Measurements from ENCODE around the gene PHC2.

DNA sequence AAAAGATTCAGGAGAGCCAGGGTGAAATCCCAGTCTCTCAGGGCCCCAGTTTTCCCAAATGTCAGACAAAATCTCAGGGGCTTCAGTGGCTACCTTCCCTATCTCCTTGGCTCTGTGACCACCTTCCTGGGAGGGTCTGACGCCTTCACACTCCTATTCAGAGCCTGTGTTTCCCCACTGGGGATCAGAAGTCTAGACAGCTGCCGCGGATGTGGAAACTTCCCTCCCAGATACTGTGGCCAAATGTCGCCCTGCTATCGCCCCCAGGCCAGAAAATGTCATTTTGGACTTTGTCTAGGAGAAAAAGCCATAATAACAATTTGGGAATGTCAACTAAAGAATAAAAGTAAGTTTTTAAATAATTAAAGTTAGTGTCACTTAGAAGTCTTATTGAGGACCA lies 125.9 kb downstream of the PHC2 start:
- TF ChIP-seq, protein P1, sequence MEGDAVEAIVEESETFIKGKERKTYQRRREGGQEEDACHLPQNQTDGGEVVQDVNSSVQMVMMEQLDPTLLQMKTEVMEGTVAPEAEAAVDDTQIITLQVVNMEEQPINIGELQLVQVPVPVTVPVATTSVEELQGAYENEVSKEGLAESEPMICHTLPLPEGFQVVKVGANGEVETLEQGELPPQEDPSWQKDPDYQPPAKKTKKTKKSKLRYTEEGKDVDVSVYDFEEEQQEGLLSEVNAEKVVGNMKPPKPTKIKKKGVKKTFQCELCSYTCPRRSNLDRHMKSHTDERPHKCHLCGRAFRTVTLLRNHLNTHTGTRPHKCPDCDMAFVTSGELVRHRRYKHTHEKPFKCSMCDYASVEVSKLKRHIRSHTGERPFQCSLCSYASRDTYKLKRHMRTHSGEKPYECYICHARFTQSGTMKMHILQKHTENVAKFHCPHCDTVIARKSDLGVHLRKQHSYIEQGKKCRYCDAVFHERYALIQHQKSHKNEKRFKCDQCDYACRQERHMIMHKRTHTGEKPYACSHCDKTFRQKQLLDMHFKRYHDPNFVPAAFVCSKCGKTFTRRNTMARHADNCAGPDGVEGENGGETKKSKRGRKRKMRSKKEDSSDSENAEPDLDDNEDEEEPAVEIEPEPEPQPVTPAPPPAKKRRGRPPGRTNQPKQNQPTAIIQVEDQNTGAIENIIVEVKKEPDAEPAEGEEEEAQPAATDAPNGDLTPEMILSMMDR (IDR thresholded peaks at IDR 0.05; ENCODE audit: poor library complexity, severe bottlenecking): no peak
- TF ChIP-seq EZH2 (IDR thresholded peaks at IDR 0.05; ENCODE audit: borderline replicate concordance, insufficient read depth, low read length, poor library complexity, severe bottlenecking) (no peak), RAD21 (conservative IDR thresholded peaks at IDR 0.05) (no peak), MXI1 (conservative IDR thresholded peaks at IDR 0.05; ENCODE audit: poor library complexity, severe bottlenecking) (no peak), SMC3 (conservative IDR thresholded peaks at IDR 0.05; ENCODE audit: poor library complexity) (no peak)
- TF ChIP-seq, protein P2, sequence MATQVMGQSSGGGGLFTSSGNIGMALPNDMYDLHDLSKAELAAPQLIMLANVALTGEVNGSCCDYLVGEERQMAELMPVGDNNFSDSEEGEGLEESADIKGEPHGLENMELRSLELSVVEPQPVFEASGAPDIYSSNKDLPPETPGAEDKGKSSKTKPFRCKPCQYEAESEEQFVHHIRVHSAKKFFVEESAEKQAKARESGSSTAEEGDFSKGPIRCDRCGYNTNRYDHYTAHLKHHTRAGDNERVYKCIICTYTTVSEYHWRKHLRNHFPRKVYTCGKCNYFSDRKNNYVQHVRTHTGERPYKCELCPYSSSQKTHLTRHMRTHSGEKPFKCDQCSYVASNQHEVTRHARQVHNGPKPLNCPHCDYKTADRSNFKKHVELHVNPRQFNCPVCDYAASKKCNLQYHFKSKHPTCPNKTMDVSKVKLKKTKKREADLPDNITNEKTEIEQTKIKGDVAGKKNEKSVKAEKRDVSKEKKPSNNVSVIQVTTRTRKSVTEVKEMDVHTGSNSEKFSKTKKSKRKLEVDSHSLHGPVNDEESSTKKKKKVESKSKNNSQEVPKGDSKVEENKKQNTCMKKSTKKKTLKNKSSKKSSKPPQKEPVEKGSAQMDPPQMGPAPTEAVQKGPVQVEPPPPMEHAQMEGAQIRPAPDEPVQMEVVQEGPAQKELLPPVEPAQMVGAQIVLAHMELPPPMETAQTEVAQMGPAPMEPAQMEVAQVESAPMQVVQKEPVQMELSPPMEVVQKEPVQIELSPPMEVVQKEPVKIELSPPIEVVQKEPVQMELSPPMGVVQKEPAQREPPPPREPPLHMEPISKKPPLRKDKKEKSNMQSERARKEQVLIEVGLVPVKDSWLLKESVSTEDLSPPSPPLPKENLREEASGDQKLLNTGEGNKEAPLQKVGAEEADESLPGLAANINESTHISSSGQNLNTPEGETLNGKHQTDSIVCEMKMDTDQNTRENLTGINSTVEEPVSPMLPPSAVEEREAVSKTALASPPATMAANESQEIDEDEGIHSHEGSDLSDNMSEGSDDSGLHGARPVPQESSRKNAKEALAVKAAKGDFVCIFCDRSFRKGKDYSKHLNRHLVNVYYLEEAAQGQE (IDR thresholded peaks at IDR 0.05; ENCODE audit: borderline replicate concordance): no peak

All from neural cell (in vitro differentiated cells).